Fibroblast of lung (primary cell): ENCODE data around the gene FBXW5.

Source experiments
- CTCF ChIP-seq, 2 donors: IDR thresholded peaks in 1 of 2; conservative IDR thresholded peaks in 1 of 2; 1 replicate in 1 of 2; 2 replicates in 1 of 2; pipeline ENCODE4 v1.5.1; 2011 to 2012; ENCODE audit warnings: low read length in 2 of 2, control low read depth in 1 of 2, inconsistent platforms in 1 of 2, low read depth in 1 of 2, mild to moderate bottlenecking in 1 of 2
- EZH2 ChIP-seq: IDR thresholded peaks from 2 replicates; pipeline ENCODE4 v1.5.1; 2012; ENCODE audit warnings: low read length, control low read depth, mild to moderate bottlenecking; ENCODE audit errors: missing control alignments

- TF ChIP-seq CTCF (conservative IDR thresholded peaks at IDR 0.05 in 1 of 2, IDR thresholded peaks at IDR 0.05 in 1 of 2; ENCODE audit: low read depth in 1 of 2, low read length in 2 of 2) (no peak), EZH2 (no peak)
Measured at GRCh38 chr9:136926749-136927148, 17.8 kb downstream of the FBXW5 start.
